ENCODE results near the gene DOCK2.

DNA sequence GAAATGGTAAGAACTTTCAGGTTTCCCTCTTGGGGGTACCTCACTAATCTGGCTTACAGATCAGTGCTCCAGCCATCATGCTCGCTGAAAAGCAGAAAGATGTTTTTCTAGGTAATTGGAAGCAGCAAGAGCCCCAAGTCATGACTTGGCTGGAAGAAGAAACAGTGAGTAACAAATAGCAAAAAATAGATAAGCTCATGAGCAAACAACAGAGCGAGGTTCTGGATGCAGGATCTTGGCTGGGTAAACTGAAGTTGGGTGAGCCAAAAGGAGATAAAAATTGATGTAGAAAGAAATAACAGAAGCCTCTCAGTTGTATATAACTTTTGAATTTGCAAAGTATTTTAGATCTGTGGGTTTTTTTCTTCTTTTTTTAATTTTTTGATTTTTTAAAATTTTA, 233.1 kb downstream of the DOCK2 start:
- TF ChIP-seq, protein P1, sequence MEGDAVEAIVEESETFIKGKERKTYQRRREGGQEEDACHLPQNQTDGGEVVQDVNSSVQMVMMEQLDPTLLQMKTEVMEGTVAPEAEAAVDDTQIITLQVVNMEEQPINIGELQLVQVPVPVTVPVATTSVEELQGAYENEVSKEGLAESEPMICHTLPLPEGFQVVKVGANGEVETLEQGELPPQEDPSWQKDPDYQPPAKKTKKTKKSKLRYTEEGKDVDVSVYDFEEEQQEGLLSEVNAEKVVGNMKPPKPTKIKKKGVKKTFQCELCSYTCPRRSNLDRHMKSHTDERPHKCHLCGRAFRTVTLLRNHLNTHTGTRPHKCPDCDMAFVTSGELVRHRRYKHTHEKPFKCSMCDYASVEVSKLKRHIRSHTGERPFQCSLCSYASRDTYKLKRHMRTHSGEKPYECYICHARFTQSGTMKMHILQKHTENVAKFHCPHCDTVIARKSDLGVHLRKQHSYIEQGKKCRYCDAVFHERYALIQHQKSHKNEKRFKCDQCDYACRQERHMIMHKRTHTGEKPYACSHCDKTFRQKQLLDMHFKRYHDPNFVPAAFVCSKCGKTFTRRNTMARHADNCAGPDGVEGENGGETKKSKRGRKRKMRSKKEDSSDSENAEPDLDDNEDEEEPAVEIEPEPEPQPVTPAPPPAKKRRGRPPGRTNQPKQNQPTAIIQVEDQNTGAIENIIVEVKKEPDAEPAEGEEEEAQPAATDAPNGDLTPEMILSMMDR (IDR thresholded peaks at IDR 0.05; ENCODE audit: low read length) = no peak
- TF ChIP-seq EZH2 (optimal IDR thresholded peaks at IDR 0.05; ENCODE audit: low read depth, low read length) (no peak), EZH2phosphoT487 (IDR thresholded peaks at IDR 0.05; ENCODE audit: low read length) (no peak)

Data from MM.1S (cell line).